ENCODE measurements around the gene IPO7. TPM values are rescaled to one million over a fixed set of nuclear protein-coding genes. Genes with fewer than 3 reads are reported as not detected.
A peak's percentile ranks its signal among the peaks of the same experiment; 100 is the strongest.
"Not testable (repeated sequence)": the region's sequence is repeated elsewhere in the genome, so short reads cannot be mapped to it uniquely, and the experiment has no call there.

Gene IPO7
- total RNA-seq, 2 donors from 2014 or later: 43.8 to 73.3 TPM

DNA sequence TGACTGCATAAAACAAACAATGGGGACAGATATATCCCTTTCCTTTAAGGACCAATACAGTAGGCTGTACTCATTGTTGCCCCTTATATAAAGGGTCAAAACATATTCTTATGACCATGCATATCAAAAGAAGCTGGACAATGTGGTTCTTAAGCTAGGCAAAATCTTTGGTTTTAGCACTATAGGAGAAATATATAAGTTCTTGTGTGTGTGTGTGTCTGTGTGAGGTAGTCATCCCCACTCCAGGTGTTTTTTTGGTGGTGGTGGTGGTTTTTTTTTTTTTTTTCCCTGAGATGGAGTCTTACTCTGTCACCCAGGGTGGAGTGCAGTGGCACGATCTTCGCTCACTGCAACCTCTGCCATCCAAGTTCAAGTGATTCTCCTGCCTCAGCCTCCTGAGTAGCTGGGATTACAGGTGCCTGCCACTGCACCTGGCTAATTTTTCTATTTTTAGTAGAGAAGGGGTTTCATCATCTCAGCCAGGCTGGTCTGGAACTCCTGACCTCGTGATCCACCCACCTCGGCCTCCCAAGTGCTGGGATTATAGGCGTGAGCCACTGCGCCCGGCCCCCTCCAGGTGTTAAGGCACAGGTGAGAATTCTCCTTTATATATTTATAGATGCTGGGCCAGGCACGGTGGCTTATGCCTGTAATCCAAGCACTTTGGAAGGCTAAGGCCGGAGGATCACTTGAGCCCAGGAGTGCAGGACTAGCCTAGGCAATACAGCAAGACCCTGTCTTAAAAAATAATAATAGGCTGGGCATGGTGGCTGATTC is 64.3 kb downstream of the IPO7 start:
- DNase-seq (ENCODE audit: low spot score): no peak
- no peaks in the 10 kb centered on the region for H3K36me3 ChIP-seq
- no peak overlapping the region for H3K27ac ChIP-seq
- H3K4me1 ChIP-seq (replicated peaks): no peaks in the 10 kb centered on the region
- intact Hi-C loops (cut with DNase I): no loop called here
- WGBS: 96% methylated on average over 9 of the region's 9 CpGs
- no peaks in the 10 kb centered on the region for H3K9me3 ChIP-seq
- TF ChIP-seq CTCF (IDR thresholded peaks at IDR 0.05) (no peak), POLR2AphosphoS5 (IDR thresholded peaks at IDR 0.05) (no peak), POLR2A (IDR thresholded peaks at IDR 0.05) (no peak)
- no peaks in the 10 kb centered on the region for H3K27me3 ChIP-seq (replicated peaks; ENCODE audit: insufficient read depth)
- no peak overlapping the region for H3K4me3 ChIP-seq

- intact Hi-C loops (cut with DNase I); DNase-seq (ENCODE audit: low spot score): not testable (repeated sequence)
- WGBS: 64% methylated on average over 7 of the region's 7 CpGs
These were observed 67.6 kb downstream of the IPO7 start for GRCh38 chr11:9452023-9452422.

DNA sequence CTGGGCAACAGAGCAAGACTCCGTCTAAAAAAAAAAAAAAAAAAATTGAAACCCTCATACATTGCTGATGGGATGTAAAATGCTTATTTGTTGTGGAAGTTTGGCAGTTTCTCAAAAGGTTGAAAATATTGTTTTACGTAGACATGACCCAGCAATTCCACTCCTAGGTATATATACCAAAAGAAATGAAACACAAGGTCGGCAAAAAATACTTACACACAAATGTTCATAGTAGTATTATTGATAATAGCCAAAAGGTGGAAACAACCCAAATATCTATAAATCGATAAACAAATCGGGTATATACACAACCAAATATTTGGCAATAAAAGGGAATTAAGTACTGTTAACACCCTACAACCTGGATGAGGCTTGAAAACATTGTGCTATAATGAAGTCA is 71.3 kb downstream of the IPO7 start:
- 92% methylated on average over 5 of the region's 5 CpGs for WGBS
- Histone ChIP-seq H3K27ac (no peak overlapping the region), H3K4me3 (no peak overlapping the region), H3K9me3 (no peaks in the 10 kb centered on the region), H3K4me1 (replicated peaks) (no peaks in the 10 kb centered on the region), H3K36me3 (no peaks in the 10 kb centered on the region), H3K27me3 (replicated peaks; ENCODE audit: insufficient read depth) (no peaks in the 10 kb centered on the region)
- TF ChIP-seq POLR2AphosphoS5 (IDR thresholded peaks at IDR 0.05) (no peak), CTCF (IDR thresholded peaks at IDR 0.05) (no peak), POLR2A (IDR thresholded peaks at IDR 0.05) (no peak)
- intact Hi-C loops (cut with DNase I): no loop called here
- no peak for DNase-seq (ENCODE audit: low spot score)

More at GRCh38 chr11:9452023-9452422, 67.6 kb downstream of the IPO7 start:
- not testable (repeated sequence) for H3K27me3 ChIP-seq (replicated peaks; ENCODE audit: insufficient read depth); H3K27ac ChIP-seq; H3K36me3 ChIP-seq; H3K4me1 ChIP-seq (replicated peaks); H3K9me3 ChIP-seq; H3K4me3 ChIP-seq

- WGBS: under 1% methylated on average over 23 of the region's 23 CpGs
- Histone ChIP-seq H3K4me3 (peak overlapping the region; percentile 82 to 95), H3K9me3 (no peaks in the 10 kb centered on the region), H3K36me3 (no peaks in the 10 kb centered on the region), H3K27me3 (replicated peaks; ENCODE audit: insufficient read depth) (no peaks in the 10 kb centered on the region), H3K4me1 (replicated peaks) (no peaks in the 10 kb centered on the region), H3K27ac (peak overlapping the region; percentile 96 to 99)
- TF ChIP-seq POLR2AphosphoS5 (IDR thresholded peaks at IDR 0.05): no peak
- no peak for TF ChIP-seq POLR2A (IDR thresholded peaks at IDR 0.05)
- no peak for TF ChIP-seq CTCF (IDR thresholded peaks at IDR 0.05)
- intact Hi-C loops (cut with DNase I): loop anchor here (2.0 to 10.0 kb wide), 2 partner anchors 145 to 153 kb away; partner anchors contain the start of gene TMEM41B
- DNase-seq (ENCODE audit: low spot score): peak; percentile 12
These were observed 75.3 kb downstream of the IPO7 start for GRCh38 chr11:9459667-9460321.

- Histone ChIP-seq H3K36me3 (no peaks in the 10 kb centered on the region), H3K27me3 (replicated peaks; ENCODE audit: insufficient read depth) (no peaks in the 10 kb centered on the region), H3K4me1 (replicated peaks) (no peaks in the 10 kb centered on the region), H3K9me3 (no peaks in the 10 kb centered on the region), H3K27ac (peak within 1 kb of the TSS; percentile 99 to 100), H3K4me3 (peak within 1 kb of the TSS; percentile 82 to 95)
- DNase-seq (ENCODE audit: low spot score): peak; percentile 100
- WGBS: 0% methylated on average over 45 of the region's 45 CpGs
- intact Hi-C loops (cut with DNase I): loop anchor here (2.0 to 10.0 kb wide), 2 partner anchors 146 to 152 kb away; partner anchors contain the start of gene TMEM41B
- TF ChIP-seq POLR2AphosphoS5 (IDR thresholded peaks at IDR 0.05): peak; percentile 98
- peak; percentile 95 for TF ChIP-seq POLR2A (IDR thresholded peaks at IDR 0.05)
- TF ChIP-seq CTCF (IDR thresholded peaks at IDR 0.05): peak in 2 of 4 experiments; percentile 17 to 39
These were observed 76.0 kb downstream of the IPO7 start, which contains the start of gene ZNF143 for GRCh38 chr11:9460322-9461062. ZNF143 (plus strand) TSS chr11:9461012; CDS start chr11:9471309, 10,297 bp downstream.
